Raji (cell line): ENCODE data around the gene DCLK1.

Experiments
- POLR2A ChIP-seq: IDR thresholded peaks from 2 replicates; pipeline ENCODE4 v1.6.1; 2011; ENCODE audit warnings: low read depth, low read length, control low read depth; ENCODE audit not compliant: insufficient read depth

DCLK1 gene

DNA sequence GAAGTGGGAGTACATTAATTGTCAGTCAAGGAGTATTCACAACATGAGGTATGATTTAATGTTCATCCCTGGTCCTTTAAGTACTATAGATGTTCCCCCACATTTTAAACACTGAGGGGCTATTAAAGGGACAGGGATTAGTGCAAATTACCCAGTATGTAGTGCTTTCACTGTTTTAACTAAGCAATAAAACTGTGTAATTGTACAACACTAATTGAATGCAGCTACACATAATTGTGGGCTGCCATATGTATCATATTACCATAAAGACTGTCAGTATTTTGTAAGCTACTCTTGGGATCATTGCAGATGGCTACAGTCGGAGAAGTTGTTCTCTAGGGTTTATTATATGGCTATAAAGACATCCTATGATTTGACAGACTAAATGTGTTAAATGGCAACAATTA, 316.6 kb downstream of the DCLK1 start:
- TF ChIP-seq POLR2A: no peak

DNA sequence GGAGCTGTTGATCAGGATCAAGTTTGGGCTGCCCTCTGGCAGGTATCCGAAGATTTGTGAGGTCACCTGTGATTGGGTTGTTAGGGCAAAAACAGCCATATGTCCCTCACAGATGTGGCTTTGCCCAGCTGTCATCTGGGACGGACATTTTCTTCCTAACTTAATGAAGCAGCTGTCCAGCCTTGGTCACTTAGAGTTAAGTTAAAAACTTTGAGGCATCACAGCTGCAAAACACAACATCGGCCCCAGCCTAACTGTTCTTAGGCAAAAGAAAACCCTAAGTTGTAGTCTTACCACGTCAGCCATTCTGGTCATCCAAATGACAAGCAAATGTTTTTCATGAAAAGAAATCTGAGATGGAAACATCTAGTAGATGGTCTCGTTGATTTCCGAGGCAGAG, 318.4 kb downstream of the DCLK1 start:
- TF ChIP-seq POLR2A: no peak

DNA sequence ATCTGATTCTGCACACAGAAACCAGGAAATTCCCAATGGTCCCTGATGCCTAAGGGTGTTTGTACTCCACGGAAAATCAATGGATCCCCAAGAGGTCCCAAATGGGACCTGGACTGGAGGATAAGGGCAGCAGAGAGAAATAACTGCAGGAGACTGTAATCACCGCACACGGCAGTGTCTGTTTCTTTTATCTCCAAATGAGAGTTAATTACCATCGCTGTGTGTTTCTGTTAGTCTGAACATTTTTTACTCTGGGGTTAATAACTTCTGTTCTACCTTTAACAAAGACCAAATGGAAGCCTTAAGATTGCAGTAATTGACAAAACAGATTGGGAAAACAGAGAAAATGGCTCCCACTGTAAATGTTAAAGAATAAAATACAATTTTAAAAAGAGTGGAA, 320.9 kb downstream of the DCLK1 start:
- no peak for TF ChIP-seq POLR2A

DNA sequence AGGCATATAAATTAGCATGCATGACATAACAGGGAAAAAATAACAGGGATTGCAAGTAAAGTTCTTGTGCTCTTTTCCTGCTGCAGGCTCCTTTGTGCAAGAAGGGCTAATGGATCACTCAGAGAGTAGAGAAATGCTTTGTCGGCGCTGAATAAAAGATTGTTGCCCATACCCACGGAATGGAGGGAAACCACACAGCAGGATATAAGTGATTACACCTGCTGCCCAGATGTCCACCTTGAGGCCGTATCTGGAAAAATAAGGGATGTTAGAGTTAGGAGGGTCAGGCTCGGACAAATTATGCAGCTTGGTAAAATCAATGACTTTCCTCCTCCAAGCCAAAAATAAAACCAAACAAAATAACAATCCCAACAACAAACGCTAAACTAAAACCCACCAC, 322.3 kb downstream of the DCLK1 start:
- TF ChIP-seq POLR2A: no peak

DNA sequence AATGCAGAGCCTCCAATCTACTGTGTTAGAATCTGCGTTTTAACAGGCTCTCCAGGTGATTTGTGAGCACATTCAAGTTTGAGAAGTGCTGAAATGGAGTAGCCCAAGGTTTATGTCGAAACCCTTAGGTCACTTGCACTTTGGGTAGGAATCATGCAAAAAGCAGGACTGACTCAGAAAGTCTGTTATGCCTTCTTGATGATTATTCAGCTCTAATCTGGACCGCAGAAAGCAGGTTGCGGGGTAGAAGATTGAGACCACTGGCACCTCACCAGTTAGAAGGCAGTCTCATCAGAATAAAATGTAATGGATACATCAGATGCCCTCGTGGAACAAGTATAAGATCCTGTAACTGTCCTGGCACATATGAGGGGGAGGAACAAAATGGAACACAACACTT, 326.3 kb downstream of the DCLK1 start:
- no peak for TF ChIP-seq POLR2A

DNA sequence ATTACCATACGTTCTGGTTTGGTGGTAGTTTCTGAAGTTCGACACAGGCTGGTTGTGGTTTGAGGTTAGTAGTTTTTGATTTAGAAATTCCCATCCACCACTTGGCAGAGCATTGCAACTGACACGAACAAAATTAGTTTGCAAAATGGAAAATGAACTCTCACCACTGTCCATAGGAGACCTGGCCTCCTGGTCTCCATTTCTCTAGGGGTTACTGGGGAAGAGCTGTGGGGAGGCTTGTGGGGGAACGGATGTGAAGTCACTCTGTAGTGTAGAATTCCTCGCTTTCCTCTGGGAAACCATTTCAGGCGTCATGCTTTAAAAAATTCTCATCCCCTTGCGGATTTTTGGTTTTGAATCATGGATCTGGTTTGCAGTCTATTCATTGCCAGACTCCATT, 333.2 kb downstream of the DCLK1 start:
- no peak for TF ChIP-seq POLR2A

DNA sequence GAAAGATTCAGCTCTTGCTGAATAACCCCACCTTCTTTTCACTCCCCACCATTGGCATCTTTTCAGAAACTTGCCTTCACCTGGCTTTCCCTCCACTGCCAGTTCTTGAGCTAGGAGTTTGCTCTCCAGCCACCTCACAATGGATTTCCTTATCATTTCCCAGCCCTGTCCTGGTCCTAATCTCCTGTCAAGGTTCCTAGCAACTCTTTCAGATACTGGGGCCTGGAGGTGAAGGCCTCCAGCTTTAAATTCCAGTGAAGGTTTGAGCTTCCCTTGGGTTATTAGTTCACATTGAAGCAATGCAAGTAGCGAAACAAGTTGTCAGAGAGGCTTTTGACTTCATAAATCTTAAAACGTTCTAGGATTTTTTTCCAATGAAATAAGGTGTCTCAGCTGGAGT, 333.9 kb downstream of the DCLK1 start:
- no peak for TF ChIP-seq POLR2A

DNA sequence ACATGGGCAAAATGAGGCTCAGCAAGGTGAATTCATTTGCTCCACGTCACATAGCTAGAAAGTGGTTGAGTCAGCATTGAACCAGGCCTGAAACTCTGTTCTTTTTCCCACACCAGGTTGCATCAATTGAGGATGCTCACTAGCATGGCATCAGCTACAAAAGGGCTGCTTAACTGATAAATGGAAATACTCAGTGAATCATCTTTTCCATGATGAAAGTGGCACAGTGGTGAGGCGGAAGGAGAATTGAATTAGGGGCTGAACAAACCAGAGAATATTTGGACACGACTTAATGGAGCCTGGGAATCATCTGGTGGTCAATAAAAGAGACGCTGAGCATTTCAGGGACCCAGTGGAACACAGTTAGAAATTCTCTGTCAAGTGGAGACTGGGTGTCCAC, 334.6 kb downstream of the DCLK1 start:
- no peak for TF ChIP-seq POLR2A

DNA sequence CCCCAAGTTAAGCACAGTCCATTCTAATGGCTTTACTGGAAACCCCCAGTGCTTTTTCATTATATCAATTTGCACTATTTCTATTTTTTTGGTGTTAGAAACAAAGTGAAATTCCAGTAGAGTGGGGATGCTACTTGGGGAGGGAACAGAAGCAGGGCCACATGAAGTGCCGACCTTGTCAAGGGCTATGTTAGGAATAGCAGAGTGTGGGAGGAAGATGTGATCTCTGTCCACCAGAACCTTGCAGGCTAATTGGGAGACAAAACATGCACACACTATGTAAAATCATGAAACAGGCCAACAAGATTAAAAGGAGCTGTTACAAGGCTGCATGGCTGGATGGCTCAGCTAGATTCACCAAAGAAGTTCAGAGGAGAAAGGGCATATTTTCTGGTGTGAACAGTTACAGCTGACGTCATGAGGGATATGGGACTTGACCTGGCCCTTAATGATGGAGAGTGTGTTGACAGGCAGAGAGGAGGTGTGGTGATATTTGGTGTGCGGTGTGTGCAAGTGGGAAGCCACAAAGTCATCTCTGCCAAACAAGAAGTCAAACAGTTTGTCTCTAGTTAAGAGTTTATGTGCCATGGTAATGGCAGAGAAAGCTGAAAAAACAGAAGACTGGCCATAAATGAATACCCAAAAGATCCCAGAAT, 336.3 kb downstream of the DCLK1 start:
- no peak for TF ChIP-seq POLR2A

DNA sequence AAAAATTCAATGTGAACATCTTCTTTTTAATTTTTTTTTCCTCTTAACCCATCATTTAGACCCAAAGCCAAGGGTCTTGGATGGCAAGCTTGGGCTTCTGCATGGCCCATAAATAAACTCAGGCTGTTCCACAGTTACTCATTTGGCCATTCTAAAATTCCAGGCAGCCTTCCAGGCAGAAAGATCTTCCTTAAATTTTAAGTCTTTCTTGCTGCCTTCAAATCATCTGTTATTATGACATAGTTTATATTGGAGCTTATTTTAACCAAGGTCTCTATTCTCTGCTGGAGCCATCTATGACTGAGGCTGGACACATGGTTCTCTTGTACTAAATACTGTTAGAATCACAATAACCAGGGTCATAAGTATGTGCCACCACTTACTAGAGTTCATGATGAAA, 337.4 kb downstream of the DCLK1 start:
- no peak for TF ChIP-seq POLR2A

DNA sequence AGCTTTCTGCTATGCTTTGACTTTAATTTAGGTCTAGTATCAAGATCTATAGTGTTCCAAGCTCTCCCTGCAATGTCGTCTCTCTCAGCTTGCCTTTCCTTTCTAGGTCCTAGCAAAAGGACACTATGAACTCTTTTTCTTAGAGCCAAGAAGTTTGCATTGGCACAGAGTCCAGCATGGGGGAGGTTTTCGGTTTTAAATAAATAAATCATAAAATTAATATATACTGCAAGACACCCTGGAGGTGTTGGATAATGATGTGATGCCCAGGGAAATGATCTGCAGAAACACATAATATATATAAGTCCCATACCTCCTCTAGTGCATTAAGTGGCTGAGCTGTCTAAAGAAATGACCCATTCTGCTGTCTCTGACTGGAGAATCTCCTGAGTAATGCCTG, 338.3 kb downstream of the DCLK1 start:
- TF ChIP-seq POLR2A: no peak

DNA sequence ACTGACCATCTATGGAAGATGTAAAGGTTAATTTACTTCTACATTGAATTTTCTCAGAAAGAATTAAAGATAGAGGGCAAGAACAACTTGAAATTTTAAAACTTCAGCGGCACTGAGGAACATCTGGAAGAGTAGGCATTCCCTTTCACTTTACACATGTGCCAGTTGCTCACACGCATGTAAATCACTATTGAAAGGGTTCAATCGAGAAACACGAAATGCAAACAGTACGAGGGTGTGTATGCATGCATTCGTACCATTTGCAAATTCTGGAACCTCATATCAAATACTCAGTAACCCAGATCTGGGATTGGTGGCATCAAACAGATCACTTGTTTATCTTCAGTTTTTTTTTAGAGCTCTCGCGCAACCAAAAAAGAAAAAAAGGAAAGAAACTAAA, 339.2 kb downstream of the DCLK1 start:
- no peak for TF ChIP-seq POLR2A

DNA sequence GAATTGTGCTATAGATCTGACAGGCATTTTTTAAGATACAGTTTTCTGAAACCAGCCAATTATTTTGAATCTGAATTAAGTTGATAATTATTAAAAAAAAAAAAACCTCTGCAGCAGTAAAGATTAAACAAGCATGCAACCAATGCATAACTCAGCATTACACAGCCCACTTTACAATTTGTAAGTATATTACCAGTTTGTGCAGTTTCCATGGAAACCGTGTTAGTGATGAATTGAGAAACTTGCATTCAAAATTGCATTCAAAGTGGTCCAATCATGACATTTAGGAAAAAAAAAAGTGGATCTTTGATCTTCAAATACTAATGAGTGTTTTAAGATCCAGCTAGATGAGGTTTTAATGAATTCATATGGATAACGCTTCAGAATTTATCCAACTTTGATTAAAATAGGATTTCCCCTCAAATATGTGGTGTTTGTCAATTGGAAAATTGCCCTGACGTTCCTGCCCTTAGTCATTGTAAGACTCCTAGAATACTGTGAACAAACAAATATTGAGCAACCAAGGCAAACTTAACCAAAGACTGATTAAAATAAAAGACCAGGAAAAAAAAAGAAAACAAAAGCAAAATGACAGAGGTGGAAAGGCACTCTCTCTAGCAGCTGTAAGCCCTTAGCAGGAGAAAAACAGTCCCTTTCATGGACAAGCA, 339.9 kb downstream of the DCLK1 start:
- no peak for TF ChIP-seq POLR2A

DNA sequence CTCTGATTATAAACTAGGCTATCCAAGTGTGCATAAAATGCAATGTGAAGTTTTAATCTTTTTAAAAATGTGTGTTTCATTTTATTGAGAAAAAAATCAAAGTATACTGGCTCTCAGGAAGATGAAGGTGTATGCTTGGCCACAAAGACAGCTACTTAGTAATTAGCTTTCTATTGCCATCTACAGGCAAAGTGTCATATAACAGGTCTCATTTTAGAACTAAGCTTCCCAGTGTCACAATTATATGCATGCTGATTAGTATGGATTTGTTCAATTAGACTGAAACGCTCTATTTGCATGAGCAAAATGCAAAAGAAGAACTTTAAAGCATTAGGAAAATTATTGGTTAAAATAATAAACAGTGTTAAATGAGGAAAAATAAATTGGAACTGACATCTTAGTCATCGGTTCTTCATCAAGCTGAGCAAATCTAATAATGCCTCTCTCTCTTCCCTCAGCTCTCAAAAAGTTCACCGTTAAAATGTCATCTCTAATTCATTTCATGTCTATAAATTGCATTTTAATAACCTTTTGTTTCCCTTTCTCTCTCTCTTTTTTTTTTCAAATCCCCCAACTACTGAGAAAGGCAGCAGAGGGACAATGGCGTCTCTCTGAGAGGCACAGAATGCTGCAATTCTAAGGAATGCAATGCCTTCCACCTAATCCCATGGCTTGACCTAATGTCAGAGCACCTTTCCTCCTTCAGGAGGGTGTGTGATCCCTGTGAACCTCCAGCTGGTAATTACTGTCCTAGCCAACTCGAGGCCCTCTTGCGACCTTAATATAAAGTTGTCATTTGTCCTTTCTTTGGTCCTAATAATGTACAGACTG, 341.6 kb downstream of the DCLK1 start:
- no peak for TF ChIP-seq POLR2A

DNA sequence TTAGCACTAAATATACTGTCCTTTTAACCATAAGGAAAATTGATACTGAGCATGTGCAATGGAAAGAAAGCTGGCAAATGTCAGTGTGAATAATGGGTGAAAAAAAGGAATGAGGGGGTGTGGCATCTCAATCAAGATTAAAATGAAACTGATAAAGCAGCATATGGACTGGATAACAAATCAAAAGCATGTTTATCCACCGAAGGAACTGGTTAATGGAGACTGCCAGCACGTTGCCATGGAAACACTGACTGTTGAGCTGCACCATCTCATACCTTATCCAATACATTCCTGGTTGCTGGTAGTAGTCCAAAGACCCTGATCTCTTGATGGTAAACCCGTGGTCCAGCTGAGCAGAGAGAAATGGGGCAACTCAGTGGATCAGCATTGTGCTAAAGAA, 343.2 kb downstream of the DCLK1 start:
- TF ChIP-seq POLR2A: no peak

DNA sequence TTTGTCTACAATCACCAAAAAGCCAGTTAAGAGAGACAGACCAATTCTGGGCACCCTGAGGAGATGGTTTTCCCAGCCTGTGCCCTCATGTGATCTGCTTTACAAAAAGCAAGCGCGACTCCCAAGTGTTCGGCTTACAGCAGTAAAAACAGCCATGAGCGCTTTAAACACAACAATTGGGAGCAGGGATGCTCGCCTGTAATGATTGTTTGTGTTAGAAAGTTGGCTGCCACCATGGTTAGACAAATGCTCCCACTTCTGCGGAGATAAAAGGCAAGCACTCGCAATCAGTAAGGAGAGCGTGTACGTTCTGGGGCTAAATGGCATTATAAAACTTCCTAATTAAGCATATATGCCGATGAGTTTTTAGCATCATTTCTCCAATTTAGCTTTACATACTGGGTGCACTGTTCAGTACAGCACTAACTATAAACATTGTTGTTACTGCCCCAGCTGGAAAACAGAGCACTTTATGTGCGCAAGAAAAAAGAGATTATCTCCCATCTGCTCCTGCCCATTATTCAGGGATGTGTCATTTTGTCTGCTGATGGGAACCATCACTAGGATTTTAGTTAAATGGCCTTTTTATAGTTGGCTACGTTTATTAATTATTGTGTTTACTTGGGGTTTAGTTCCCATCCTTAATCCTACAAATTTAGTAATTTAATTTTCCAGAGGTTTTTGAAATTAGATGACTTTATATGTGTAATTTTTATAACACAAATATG, 345.4 kb downstream of the DCLK1 start:
- no peak for TF ChIP-seq POLR2A

DNA sequence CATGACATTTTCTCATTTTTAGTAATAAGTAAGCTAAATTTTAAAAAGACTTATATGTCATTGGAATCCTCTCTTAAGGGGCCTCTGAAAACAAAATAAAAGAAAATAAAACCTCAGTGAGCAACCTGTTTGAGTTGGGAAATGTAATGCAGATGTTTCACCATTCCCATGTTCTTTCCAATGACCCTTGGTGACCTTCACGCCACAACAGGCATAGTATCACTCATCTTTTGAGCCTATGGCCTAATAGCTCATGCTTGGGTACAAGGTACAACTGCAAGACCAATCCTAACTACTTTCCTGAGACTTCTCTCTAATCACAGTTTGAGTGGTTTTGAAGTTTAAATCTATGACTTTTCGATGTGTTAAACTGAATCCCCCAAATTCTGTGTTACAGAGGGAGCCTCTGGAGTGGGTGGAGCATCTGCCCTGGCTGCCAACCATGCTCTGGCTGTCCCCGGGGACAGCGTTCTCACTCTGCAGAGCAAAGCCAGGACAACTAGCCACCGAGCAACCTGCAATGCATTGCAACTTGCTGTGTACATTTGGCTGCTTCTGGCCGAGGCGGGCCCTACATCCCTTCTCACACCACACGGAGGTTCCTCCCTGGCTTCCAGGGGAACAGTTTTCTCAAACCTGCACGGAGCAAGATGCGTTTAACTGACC, 346.8 kb downstream of the DCLK1 start:
- no peak for TF ChIP-seq POLR2A
